Esophagus squamous epithelium (tissue), 4 donors: ENCODE measurements around the gene SEC16B.

Experiments used
- POLR2A ChIP-seq, 4 donors: fragments of 450-650 bp; IDR thresholded peaks; one replicate each; pipeline ENCODE4 v1.6.1; 2017; ENCODE audit warnings: antibody characterized with exemption in 4 of 4, mild to moderate bottlenecking in 4 of 4, moderate library complexity in 3 of 4
- TF ChIP-seq, protein P1 (sequence below), 6 experiments: fragments of 450-650 bp in 4 of 6; fragments of 200-600 bp in 2 of 6; sonication (generic) in 2 of 6; IDR thresholded peaks; one replicate each; pipeline ENCODE4 v1.5.1; 2016 to 2019; ENCODE audit warnings: antibody characterized with exemption in 6 of 6, mild to moderate bottlenecking in 4 of 6, moderate library complexity in 4 of 6

DNA sequence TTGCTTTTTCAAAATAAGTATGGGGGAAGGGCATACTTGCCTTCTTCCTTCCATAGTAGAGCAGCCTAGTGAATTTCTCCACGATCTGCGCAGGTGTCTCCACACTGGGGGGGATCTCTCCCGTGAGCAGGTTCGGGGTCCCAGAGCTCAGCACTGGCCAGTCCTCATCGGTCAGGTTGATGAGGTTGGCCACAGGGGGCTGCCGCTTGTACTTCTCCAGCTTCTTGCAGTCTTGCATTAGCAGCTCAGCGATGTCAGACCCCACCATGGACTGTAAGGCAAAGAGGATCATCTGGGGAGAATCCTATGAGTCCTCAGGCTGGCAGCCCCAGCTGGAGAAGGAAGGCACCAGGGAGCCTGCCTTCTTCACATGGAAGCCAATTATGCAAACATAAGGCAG, 11.8 kb downstream of the SEC16B start:
- TF ChIP-seq, protein P1, sequence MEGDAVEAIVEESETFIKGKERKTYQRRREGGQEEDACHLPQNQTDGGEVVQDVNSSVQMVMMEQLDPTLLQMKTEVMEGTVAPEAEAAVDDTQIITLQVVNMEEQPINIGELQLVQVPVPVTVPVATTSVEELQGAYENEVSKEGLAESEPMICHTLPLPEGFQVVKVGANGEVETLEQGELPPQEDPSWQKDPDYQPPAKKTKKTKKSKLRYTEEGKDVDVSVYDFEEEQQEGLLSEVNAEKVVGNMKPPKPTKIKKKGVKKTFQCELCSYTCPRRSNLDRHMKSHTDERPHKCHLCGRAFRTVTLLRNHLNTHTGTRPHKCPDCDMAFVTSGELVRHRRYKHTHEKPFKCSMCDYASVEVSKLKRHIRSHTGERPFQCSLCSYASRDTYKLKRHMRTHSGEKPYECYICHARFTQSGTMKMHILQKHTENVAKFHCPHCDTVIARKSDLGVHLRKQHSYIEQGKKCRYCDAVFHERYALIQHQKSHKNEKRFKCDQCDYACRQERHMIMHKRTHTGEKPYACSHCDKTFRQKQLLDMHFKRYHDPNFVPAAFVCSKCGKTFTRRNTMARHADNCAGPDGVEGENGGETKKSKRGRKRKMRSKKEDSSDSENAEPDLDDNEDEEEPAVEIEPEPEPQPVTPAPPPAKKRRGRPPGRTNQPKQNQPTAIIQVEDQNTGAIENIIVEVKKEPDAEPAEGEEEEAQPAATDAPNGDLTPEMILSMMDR (IDR thresholded peaks at IDR 0.05) = no peak
- no peak for TF ChIP-seq POLR2A (IDR thresholded peaks at IDR 0.05)
